K562 (cell line): ENCODE measurements around the gene EFHC1.

Experiments used
- CREB1 ChIP-seq, 2 experiments: sonication (generic) in 1 of 2; formaldehyde crosslinking in 1 of 2; IDR thresholded peaks; 2 replicates each; pipeline versions ENCODE4 v1.6.1 to v1.8.0; 2012 to 2022; ENCODE audit warnings: inconsistent platforms in 1 of 2, mild to moderate bottlenecking in 1 of 2, missing genetic modification reagents in 1 of 2, moderate library complexity in 1 of 2
- CTCF ChIP-seq, 3 experiments: IDR thresholded peaks in 2 of 3; conservative IDR thresholded peaks in 1 of 3; 2 replicates each; pipeline ENCODE4 v1.5.1; 2011 to 2012; ENCODE audit warnings: low read length in 3 of 3, mild to moderate bottlenecking in 3 of 3, control low read depth in 2 of 3, improper control_type of control experiment in 1 of 3, inconsistent platforms in 1 of 3, low read depth in 1 of 3, mixed read lengths in 1 of 3, moderate library complexity in 1 of 3; ENCODE audit not compliant: insufficient read depth in 2 of 3
- POLR2A ChIP-seq: fragments of 450-650 bp; conservative IDR thresholded peaks from 2 replicates; pipeline ENCODE4 v1.6.1; 2016
- RB1 ChIP-seq: fragments of 450-650 bp; IDR thresholded peaks from 2 replicates; pipeline ENCODE4 v1.6.1; 2017; ENCODE audit warnings: low read depth, mild to moderate bottlenecking
- SMC3 ChIP-seq: conservative IDR thresholded peaks from 2 replicates; pipeline ENCODE4 v1.6.1; 2011; ENCODE audit warnings: low read depth, low read length, improper control_type of control experiment; ENCODE audit not compliant: insufficient read depth

- TF ChIP-seq CTCF (IDR thresholded peaks at IDR 0.05 in 2 of 3, conservative IDR thresholded peaks at IDR 0.05 in 1 of 3; ENCODE audit: insufficient read depth in 2 of 3, low read depth in 1 of 3, low read length in 3 of 3) (no peak), POLR2A (no peak), SMC3 (no peak), RB1 (no peak), CREB1 (IDR thresholded peaks at IDR 0.05) (no peak), CREB1 (CRISPR knock-in tag; IDR thresholded peaks at IDR 0.05) (no peak)
Observed at GRCh38 chr6:52524918-52525317, 104.8 kb downstream of the EFHC1 start.
